K562 (cell line): ENCODE data around the gene ZMIZ1. TPM values are rescaled to one million over a fixed set of nuclear protein-coding genes. Genes with fewer than 3 reads are reported as not detected.

Source experiments
- DMBX1 ChIP-seq: fragments of 250-450 bp; sonication (Bioruptor Pico); IDR thresholded peaks from 2 replicates; pipeline ENCODE4 v1.8.0; 2022; ENCODE audit warnings: inconsistent platforms, mild to moderate bottlenecking, moderate library complexity, borderline replicate concordance
- E2F6 ChIP-seq, 2 experiments: IDR thresholded peaks; 2 replicates each; pipeline ENCODE4 v1.6.1; 2011; ENCODE audit warnings: borderline replicate concordance in 1 of 2, control low read depth in 1 of 2, low read depth in 1 of 2, low read length in 1 of 2, mild to moderate bottlenecking in 1 of 2, mixed read lengths in 1 of 2, moderate library complexity in 1 of 2; ENCODE audit not compliant: insufficient read depth in 1 of 2, insufficient read length in 1 of 2, poor library complexity in 1 of 2, severe bottlenecking in 1 of 2; ENCODE audit errors: extremely low read depth in 1 of 2
- FOSL1 ChIP-seq: fragments of 200-800 bp; sonication (Bioruptor generic); conservative IDR thresholded peaks from 2 replicates; pipeline ENCODE4 v1.6.1; 2016; ENCODE audit warnings: missing genetic modification characterization, missing compliant biosample characterization
- MEF2D ChIP-seq: conservative IDR thresholded peaks from 2 replicates; pipeline ENCODE4 v1.6.1; 2016; ENCODE audit warnings: low read depth, missing genetic modification characterization, missing compliant biosample characterization
- NFE2 ChIP-seq: IDR thresholded peaks from 2 replicates; pipeline ENCODE4 v1.6.1; 2014; ENCODE audit warnings: antibody characterized with exemption, low read depth
- NR4A1 ChIP-seq, 2 experiments: fragments of 250-450 bp in 1 of 2; fragments of 450-650 bp in 1 of 2; sonication (Bioruptor Pico) in 1 of 2; IDR thresholded peaks; 2 replicates each; pipeline versions ENCODE4 v1.4.0 to v1.6.1; 2016 to 2020; ENCODE audit warnings: mild to moderate bottlenecking in 2 of 2, missing compliant biosample characterization in 1 of 2, missing genetic modification characterization in 1 of 2, moderate library complexity in 1 of 2
- PBX2 ChIP-seq, 2 experiments: IDR thresholded peaks in 1 of 2; conservative IDR thresholded peaks in 1 of 2; 2 replicates each; pipeline ENCODE4 v1.6.1; 2016; ENCODE audit warnings: low read depth in 2 of 2, mild to moderate bottlenecking in 1 of 2, missing compliant biosample characterization in 1 of 2, missing genetic modification characterization in 1 of 2, moderate library complexity in 1 of 2
- PML ChIP-seq: IDR thresholded peaks from 2 replicates; pipeline ENCODE4 v1.6.1; 2012; ENCODE audit warnings: low read length, inconsistent platforms
- ZBTB1 ChIP-seq: sonication (generic); formaldehyde crosslinking; IDR thresholded peaks from 2 replicates; pipeline ENCODE4 v1.8.1; 2023; ENCODE audit warnings: missing genetic modification reagents, low read depth, mild to moderate bottlenecking, borderline replicate concordance
- ZNF277 ChIP-seq: fragments of 250-450 bp; sonication (Bioruptor Pico); IDR thresholded peaks from 2 replicates; pipeline ENCODE4 v1.8.0; 2022; ENCODE audit warnings: inconsistent platforms, mild to moderate bottlenecking, moderate library complexity, borderline replicate concordance
- ZNF282 ChIP-seq: sonication (generic); formaldehyde crosslinking; IDR thresholded peaks from 2 replicates; pipeline ENCODE4 v1.8.1; 2023; ENCODE audit warnings: missing genetic modification reagents
- ZNF3 ChIP-seq: fragments of 250-450 bp; sonication (Bioruptor Pico); IDR thresholded peaks from 2 replicates; pipeline ENCODE4 v1.5.0; 2021; ENCODE audit warnings: mild to moderate bottlenecking, moderate library complexity
- ZNF592 ChIP-seq: fragments of 450-650 bp; IDR thresholded peaks from 2 replicates; pipeline ENCODE4 v1.6.1; 2017; ENCODE audit warnings: antibody characterized with exemption, mild to moderate bottlenecking
- polyA plus RNA-seq, 8 experiments: library from polyadenylated mRNA; depleted of rRNA in 4 of 8; stranded (reverse) in 5 of 8; unstranded in 3 of 8; fragments of >200 nt; fragmentation: Nextera tagmentation in 2 of 8; fragmentation: Illumina TruSeq in 1 of 8; extraction: Ambion mirVana in 2 of 8; extraction: Trizol in 1 of 8; gene quantifications; 2 replicates each; pipeline versions ENCODE4 v1.2.1 to v1.2.3, GENCODE V29; 2011 to 2014; ENCODE audit warnings: inconsistent platforms in 1 of 8, missing spikeins in 1 of 8
- total RNA-seq, 7 experiments: library from RNA; depleted of rRNA in 6 of 7; stranded (reverse); fragments of >200 nt in 6 of 7; fragmentation: Illumina TruSeq in 2 of 7; extraction: Trizol in 2 of 7; gene quantifications; 2 replicates each; pipeline versions ENCODE4 v1.2.1 to v1.2.3, GENCODE V29; 2011 to 2021; ENCODE audit warnings: low replicate concordance in 1 of 7
- TF ChIP-seq, protein P1 (sequence below): fragments of 200-800 bp; sonication (Bioruptor generic); IDR thresholded peaks from 2 replicates; pipeline ENCODE4 v1.6.1; 2017; ENCODE audit warnings: missing genetic modification characterization, missing compliant biosample characterization

ZMIZ1 gene
- total and polyA plus RNA-seq, 9 of the 15 experiments (the other 6 are each of a cell fraction or from before 2014, with no cell fraction given): 1.0 to 37.3 (median 4.3) TPM

DNA sequence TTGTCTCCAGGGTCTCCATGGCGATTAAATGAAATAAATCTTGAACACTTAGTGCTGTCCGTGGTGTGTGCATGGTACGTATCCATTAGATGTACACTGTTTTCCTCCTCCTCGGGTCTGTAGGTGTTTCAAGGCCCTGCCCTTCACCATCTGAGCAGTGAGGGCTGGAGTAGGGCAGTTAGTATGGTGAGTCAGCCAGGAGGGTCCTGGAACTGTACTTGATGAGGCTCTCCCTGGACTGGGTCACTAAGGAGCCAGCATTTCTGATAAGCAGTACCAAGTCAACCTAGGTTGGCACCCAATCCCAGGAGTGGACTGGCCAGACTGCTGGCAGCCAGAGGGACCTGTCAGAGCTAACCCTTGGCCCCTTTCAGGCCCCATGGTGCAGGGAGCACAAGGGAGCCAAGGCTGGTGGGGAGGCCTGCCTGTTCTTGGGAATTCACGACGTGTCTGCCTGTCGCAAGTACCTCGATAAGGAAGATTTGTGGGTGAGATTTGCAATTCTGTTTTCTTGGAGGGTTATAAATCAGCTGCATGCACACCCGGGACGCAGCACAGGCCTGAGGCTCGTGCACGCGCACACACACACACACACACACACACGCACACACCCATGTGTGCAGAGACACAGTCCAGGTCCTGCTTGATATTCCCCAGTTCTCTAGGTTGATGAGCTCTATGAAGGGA is 114.2 kb downstream of the ZMIZ1 start (continued):
- TF ChIP-seq ZNF592 (peak; percentile 44; the same call in 1 of the 2 replicates), MEF2D (tag) (peak; percentile 73; the same call in 1 of the 2 replicates), PBX2 (CRISPR knock-in tag; IDR thresholded peaks at IDR 0.05; ENCODE audit: low read depth) (peak; percentile 51), PBX2 (tag; conservative IDR thresholded peaks at IDR 0.05; ENCODE audit: low read depth) (peak; percentile 97), ZBTB1 (CRISPR knock-in tag) (no peak), E2F6 (IDR thresholded peaks at IDR 0.05; ENCODE audit: borderline replicate concordance in 1 of 2, extremely low read depth in 1 of 2, insufficient read depth in 1 of 2, insufficient read length in 1 of 2, low read depth in 1 of 2, low read length in 1 of 2, poor library complexity in 1 of 2, severe bottlenecking in 1 of 2) (no peak), NFE2 (0 out of 2 replicates have a peak, but pooled peaks have one; percentile 10), ZNF3 (no peak), ZNF282 (no peak), DMBX1 (no peak), NR4A1 (CRISPR knock-in tag; IDR thresholded peaks at IDR 0.05) (no peak), NR4A1 (tag; IDR thresholded peaks at IDR 0.05) (0 out of 2 replicates have a peak, but pooled peaks have one; percentile 34), ZNF277 (CRISPR knock-in tag) (no peak), FOSL1 (peak; percentile 66), PML (no peak; the same call in 1 of the 2 replicates)
- TF ChIP-seq, protein P1, sequence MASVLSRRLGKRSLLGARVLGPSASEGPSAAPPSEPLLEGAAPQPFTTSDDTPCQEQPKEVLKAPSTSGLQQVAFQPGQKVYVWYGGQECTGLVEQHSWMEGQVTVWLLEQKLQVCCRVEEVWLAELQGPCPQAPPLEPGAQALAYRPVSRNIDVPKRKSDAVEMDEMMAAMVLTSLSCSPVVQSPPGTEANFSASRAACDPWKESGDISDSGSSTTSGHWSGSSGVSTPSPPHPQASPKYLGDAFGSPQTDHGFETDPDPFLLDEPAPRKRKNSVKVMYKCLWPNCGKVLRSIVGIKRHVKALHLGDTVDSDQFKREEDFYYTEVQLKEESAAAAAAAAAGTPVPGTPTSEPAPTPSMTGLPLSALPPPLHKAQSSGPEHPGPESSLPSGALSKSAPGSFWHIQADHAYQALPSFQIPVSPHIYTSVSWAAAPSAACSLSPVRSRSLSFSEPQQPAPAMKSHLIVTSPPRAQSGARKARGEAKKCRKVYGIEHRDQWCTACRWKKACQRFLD (CRISPR knock-in tag): peak; percentile 73; the same call in 1 of the 2 replicates
